Measurements from ENCODE around the gene KIF15.

- TF ChIP-seq POLR2A (IDR thresholded peaks at IDR 0.05) = no peak
- TF ChIP-seq EP300 (IDR thresholded peaks at IDR 0.05; ENCODE audit: low read depth) = no peak
- TF ChIP-seq CTCF (IDR thresholded peaks at IDR 0.05) = no peak
Observed at GRCh38 chr3:44848634-44849033, 87.0 kb downstream of the KIF15 start.
